ENCODE data around the gene JUNB.
"Not testable (repeated sequence)": the region's sequence is repeated elsewhere in the genome, so short reads cannot be mapped to it uniquely, and the experiment has no call there.

GRCh38 chr19:12797607-12798006 is 6.3 kb downstream of the JUNB start:
- not testable (repeated sequence) for TF ChIP-seq CTCF (IDR thresholded peaks at IDR 0.05 in 2 of 3, conservative IDR thresholded peaks at IDR 0.05 in 1 of 3; ENCODE audit: borderline replicate concordance in 1 of 3, insufficient read depth in 1 of 3, low read depth in 2 of 3, low read length in 2 of 3); EZH2phosphoT487 (IDR thresholded peaks at IDR 0.05; ENCODE audit: borderline replicate concordance); EZH2 (IDR thresholded peaks at IDR 0.05); JUND (IDR thresholded peaks at IDR 0.05); REST (IDR thresholded peaks at IDR 0.05; ENCODE audit: low read depth); RAD21 (IDR thresholded peaks at IDR 0.05; ENCODE audit: low read depth); CEBPB (IDR thresholded peaks at IDR 0.05; ENCODE audit: low read depth); POLR2A (IDR thresholded peaks at IDR 0.05; ENCODE audit: borderline replicate concordance, extremely low read depth, insufficient read depth, insufficient read length); SRF (IDR thresholded peaks at IDR 0.05; ENCODE audit: low read depth); ATF3 (IDR thresholded peaks at IDR 0.05); ZFX (IDR thresholded peaks at IDR 0.05)
